Muscle of arm (tissue), 12 donors: ENCODE data around the gene LYRM4. TPM values are rescaled to one million over a fixed set of nuclear protein-coding genes. Genes with fewer than 3 reads are reported as not detected.
A peak's percentile ranks its signal among the peaks of the same experiment; 100 is the strongest.

Source experiments
- DNase-seq: peaks from one replicate; pipeline ENCODE4 v3.0.0-alpha.2; 2013
- polyA plus RNA-seq, 12 donors: library from polyadenylated mRNA; unstranded; fragments of 120-200 nt; gene quantifications; one replicate each; pipeline ENCODE4 v1.2.1, GENCODE V29; 2013; ENCODE audit not compliant: insufficient read length in 12 of 12

LYRM4 gene
- polyA plus RNA-seq, 12 donors, result 18.5 to 36.3 (median 25.8) TPM; not detected in 1

DNA sequence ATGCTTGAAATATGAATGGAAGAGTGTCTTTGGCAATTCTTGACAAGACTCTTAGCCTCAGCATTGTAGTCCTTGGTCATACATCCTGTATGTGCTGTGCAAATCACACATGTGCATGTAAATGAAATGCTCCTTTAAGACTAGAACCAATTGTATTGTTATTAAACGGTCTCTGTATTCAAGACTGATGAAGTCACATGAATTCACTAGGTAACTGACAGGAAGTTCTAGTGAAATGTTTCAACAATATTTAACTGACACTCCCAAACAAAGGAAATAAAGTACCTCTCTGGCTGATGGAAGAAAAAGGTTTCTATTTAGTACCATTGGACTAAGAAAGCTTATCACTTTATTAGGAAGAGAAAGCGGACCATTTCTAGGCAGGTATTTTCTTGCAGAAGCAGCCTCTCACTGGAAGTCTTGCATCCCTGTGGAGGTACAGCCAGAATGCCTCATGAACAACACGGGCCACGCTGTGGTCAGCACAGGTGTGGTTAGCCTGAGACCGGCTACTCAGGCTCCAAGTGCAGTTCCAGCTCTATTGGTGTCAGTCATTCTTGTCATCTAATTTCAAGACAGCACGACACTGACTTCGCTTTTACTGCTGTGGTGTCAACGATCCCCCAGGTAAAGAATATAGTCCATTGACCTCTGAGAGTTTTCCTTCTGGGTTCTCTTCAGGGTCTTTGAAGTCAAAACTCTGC is 158.3 kb downstream of the LYRM4 start:
- no peak for DNase-seq

DNA sequence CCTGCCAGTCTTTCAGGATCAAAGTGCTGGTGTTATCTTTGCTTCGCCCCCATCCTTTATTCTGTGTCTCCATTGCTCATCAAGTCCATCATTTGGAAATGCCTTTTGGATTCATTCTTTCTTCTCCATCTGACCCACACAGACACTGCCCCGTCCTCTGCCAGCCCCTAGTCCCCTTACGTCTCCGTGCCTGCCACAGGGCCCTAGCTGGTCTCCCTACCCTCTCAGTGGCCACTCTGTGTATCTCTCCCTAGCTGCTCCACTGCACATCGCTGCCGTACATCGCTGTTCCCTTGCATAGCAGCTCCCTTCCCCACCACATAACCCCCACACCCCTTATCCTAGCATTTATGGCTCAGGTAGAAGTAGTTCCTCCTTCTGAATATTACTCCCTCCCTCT is 159.9 kb downstream of the LYRM4 start:
- no peak for DNase-seq

GRCh38 chr6:5099537-5099936 is 161.2 kb downstream of the LYRM4 start:
- no peak for DNase-seq

GRCh38 chr6:5098501-5099270 is 162.1 kb downstream of the LYRM4 start:
- no peak for DNase-seq

DNA sequence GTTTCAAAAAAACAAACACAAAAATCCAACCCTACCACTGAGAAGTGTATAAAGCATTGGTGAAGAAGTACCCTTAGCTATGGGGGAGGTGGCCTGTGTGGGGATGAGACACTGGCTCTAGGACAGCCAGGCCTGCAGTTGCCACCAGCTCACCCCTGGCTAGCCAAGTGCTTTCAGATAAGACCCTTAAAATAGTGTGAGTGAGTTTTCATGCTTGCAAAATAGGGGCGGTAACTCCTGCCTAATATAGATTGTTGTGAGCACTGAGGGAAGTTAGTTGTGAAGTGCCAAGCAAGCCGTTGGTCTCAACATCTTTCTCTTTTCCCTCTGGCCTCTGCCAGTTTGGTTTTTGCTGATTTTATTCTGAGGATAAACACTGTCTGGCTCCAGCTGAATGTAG is 164.3 kb downstream of the LYRM4 start:
- DNase-seq, result no peak

GRCh38 chr6:5095236-5095635 is 165.5 kb downstream of the LYRM4 start:
- DNase-seq, result no peak

DNA sequence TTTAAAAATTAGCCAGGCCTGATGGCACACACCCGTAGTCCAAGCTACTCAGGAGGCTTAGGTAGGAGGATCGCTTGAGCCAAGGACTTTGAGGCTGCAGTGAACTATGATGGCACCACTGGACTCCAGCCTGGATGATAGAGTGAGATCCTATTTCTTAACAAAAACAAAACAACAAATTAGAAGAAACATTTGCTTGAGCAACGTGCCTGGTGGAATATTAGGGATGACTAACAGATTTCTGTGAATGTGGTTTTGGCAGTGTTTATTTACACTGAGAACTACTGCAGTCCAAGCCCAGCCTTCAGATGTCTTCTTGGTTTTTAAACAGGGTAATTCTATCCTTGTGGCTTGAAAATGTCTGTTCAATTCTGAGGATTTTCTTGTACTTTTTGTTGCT is 166.4 kb downstream of the LYRM4 start:
- DNase-seq, result no peak

DNA sequence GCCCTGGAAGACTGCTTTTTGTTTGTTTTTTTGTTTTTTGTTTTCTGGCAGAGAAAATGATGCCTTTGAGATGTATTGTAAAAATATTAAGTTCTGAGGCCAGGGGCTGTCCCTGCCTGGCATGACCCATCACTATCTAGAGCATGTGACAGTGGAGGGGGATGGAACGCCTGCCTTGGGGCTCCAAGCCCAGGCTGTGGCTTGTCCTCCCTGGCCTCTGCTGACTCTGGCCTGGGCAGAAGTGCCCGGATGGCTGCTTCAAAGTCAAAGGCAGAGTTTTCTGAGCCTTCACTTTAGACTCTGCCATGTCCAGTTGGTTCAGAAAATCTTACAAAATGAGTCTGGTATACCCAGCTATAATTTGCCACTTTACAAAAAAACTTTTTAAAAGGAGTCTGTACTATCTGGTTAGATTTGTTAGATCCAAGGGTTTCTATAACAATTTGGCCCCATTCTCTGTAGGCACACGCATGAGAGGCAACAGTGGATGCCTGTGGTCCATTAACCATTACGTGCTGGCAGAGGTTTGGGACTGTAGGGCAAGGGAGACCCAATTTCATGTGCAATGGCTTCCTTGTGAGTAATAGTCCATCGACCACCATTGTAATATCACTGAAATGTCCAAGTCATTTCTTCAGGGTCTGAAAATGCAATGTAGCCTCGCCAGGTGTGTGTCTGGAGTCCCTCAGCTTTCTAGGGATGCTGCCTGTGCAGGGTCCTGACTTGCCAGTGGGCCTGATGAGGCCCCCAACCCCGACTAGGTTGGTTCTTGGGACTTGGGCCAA is 167.3 kb downstream of the LYRM4 start:
- DNase-seq, result no peak

- no peak for DNase-seq
Observed at GRCh38 chr6:5091210-5092069, 169.3 kb downstream of the LYRM4 start.

GRCh38 chr6:5090603-5091002 is 170.1 kb downstream of the LYRM4 start:
- no peak for DNase-seq

GRCh38 chr6:5089481-5090438 is 171.0 kb downstream of the LYRM4 start:
- no peak for DNase-seq

- no peak for DNase-seq
Observed at GRCh38 chr6:5088780-5089179, 172.0 kb downstream of the LYRM4 start.

GRCh38 chr6:5087389-5087788 is 173.4 kb downstream of the LYRM4 start:
- DNase-seq, result peak; percentile 26

DNA sequence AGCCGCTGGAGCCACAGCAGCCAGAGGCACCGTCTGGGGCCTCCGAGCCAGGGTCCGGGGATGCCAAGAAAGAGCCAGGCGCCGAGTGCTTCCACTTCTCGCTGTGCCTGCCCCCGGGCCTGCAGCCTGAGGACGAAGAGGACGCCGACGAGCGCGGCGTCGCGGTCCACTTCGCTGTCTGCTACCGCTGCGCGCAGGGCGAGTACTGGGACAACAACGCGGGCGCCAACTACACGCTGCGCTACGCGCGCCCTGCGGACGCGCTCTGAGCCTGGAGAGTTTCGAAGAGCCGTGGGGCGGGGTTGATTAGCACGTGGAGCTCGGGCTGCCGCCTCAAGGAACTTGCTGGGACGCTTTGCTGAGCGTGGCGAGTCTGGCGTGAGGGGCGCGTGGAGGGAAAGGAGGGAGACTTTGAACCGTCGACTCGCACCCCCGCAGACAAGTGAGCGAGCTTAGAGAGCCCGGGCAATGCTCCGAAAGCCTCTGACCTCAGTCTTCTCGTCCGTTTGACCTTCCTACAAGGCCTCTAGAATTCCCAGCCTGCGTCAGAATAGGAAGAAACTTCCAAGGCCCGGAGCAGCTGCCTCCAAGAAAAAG is 174.4 kb downstream of the LYRM4 start:
- DNase-seq, result peak; percentile 27

- DNase-seq, result peak; percentile 35
Observed at GRCh38 chr6:5085648-5086293, 175.0 kb downstream of the LYRM4 start.

GRCh38 chr6:5084781-5085647 is 175.7 kb downstream of the LYRM4 start, which contains the start of gene PPP1R3G:
Gene PPP1R3G, plus strand, starts transcription at chr6:5085341. Its CDS starts 145 bp downstream, at chr6:5085486.
- peak; percentile 76 for DNase-seq

DNA sequence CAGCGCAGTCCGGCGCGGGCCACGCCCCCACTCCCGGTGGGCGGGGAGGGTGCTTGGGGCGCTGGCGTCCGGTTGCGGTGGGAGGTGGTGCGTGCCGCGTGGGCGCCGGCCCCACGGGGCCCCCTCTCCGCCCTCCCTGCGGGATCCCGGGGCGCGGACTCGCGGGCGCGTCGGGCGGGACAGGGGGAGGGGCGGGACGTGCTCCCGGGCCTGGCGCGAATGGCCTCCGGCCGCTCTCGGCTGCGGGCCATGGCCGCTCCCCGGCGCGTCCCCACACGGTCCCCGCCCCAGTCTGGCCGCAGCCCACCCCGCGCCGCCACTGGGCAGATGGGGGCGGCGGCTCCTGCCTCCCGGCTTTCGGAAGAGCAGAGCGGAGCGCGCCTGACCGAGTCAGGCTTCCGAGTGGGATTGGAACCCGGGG is 176.4 kb downstream of the LYRM4 start:
- no peak for DNase-seq

DNA sequence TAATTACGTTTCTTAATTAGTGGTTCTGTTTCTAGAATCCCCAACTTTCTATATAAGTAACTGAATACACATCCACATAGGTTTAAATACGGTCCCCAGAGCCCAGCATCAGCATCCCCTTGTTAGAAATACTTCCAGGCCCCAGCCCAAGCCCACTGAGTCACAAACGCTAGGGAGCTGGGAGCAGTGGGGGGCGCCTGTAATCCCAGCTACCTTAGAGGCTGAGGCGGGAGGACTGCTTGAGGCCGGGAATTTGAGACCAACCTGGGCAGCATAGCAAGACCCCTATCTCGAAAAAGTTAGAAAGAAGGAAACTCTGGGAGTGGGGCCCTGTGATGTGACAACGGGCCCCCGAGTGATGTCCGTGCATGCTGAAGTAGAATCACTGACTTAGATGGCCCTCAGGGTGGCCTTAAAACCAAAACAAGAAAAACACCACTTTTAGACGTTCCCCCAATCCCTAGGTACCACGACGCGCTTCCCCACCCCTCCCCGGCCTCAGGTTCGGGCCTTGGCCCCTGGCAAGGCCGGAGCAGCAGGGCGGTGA is 176.9 kb downstream of the LYRM4 start:
- peak; percentile 20 for DNase-seq
